Neural cell (in vitro differentiated cells): ENCODE data around the gene NACC2. TPM values are rescaled to one million over a fixed set of nuclear protein-coding genes. Genes with fewer than 3 reads are reported as not detected.

ENCODE experiments used
- H2AFZ ChIP-seq: fragments of 200-600, 300-800 bp; sonication (generic), shearing (Covaris generic); 2 replicates; pipeline ENCODE4 v1.6.0; 2014; ENCODE audit warnings: low read depth, mild to moderate bottlenecking, antibody characterized with exemption, low read length, moderate library complexity
- H3F3A ChIP-seq: fragments of 200-600 bp; shearing (Covaris generic); 2 replicates; pipeline ENCODE4 v1.6.1; 2016; ENCODE audit warnings: mild to moderate bottlenecking, moderate library complexity, mixed read lengths, antibody characterized with exemption, low read length; ENCODE audit not compliant: insufficient read depth, poor library complexity, severe bottlenecking
- H3K27ac ChIP-seq: fragments of 200-600, 300-800 bp; sonication (generic), shearing (Covaris generic); 2 replicates; pipeline ENCODE4 v1.5.1; 2014; ENCODE audit warnings: mild to moderate bottlenecking, low read length, moderate library complexity
- H3K27me3 ChIP-seq: fragments of 300-800, 200-600 bp; sonication (generic), shearing (Covaris generic); 2 replicates; pipeline ENCODE4 v1.6.0; 2014; ENCODE audit warnings: mild to moderate bottlenecking, low read depth, low read length, moderate library complexity; ENCODE audit not compliant: insufficient read depth
- H3K36me3 ChIP-seq: fragments of 300-800, 200-600 bp; sonication (generic), shearing (Covaris generic); 2 replicates; pipeline ENCODE4 v1.5.1; 2014; ENCODE audit warnings: mild to moderate bottlenecking, antibody characterized with exemption, low read length, moderate library complexity; ENCODE audit not compliant: insufficient read depth
- H3K4me2 ChIP-seq: fragments of 300-800, 200-600 bp; sonication (generic), shearing (Covaris generic); 2 replicates; pipeline ENCODE4 v1.6.0; 2014; ENCODE audit warnings: mild to moderate bottlenecking, low read length
- H3K4me3 ChIP-seq: fragments of 300-800, 200-600 bp; sonication (generic), shearing (Covaris generic); 2 replicates; pipeline ENCODE4 v1.5.1; 2014; ENCODE audit warnings: mild to moderate bottlenecking, low read length, moderate library complexity
- H3K79me2 ChIP-seq: fragments of 200-600 bp; shearing (Covaris generic); replicated peaks from 2 replicates; pipeline ENCODE4 v1.6.0; 2014; ENCODE audit warnings: mild to moderate bottlenecking, low read length, moderate library complexity; ENCODE audit not compliant: insufficient read depth
- H3K9ac ChIP-seq: fragments of 300-800, 200-600 bp; sonication (generic), shearing (Covaris generic); 2 replicates; pipeline ENCODE4 v1.6.1; 2016; ENCODE audit warnings: mild to moderate bottlenecking, low read length, mixed read lengths
- H3K9me2 ChIP-seq: fragments of 200-600 bp; shearing (Covaris generic); 2 replicates; pipeline ENCODE4 v1.6.1; 2016; ENCODE audit warnings: mild to moderate bottlenecking, low read length, mixed read lengths; ENCODE audit not compliant: insufficient read depth
- H3K9me3 ChIP-seq: fragments of 200-600, 300-800 bp; sonication (generic), shearing (Covaris generic); 2 replicates; pipeline ENCODE4 v1.6.1; 2016; ENCODE audit warnings: mild to moderate bottlenecking, mixed run types, low read length, moderate library complexity, mixed read lengths
- H4K20me1 ChIP-seq: fragments of 200-600 bp; shearing (Covaris generic); 2 replicates; pipeline ENCODE4 v1.6.1; 2016; ENCODE audit warnings: mild to moderate bottlenecking, mixed run types; ENCODE audit not compliant: insufficient read depth
- EP300 ChIP-seq: fragments of 450-650 bp; conservative IDR thresholded peaks from 2 replicates; pipeline ENCODE4 v1.6.1; 2014; ENCODE audit warnings: antibody characterized with exemption, mild to moderate bottlenecking, moderate library complexity; ENCODE audit not compliant: poor library complexity, severe bottlenecking
- EZH2 ChIP-seq: fragments of 200-600, 300-800 bp; shearing (Covaris generic), sonication (generic); IDR thresholded peaks from 2 replicates; pipeline ENCODE4 v1.6.1; 2014; ENCODE audit warnings: antibody characterized with exemption, low read length, borderline replicate concordance, mild to moderate bottlenecking; ENCODE audit not compliant: insufficient read depth, poor library complexity, severe bottlenecking
- MXI1 ChIP-seq: fragments of 450-650 bp; conservative IDR thresholded peaks from 2 replicates; pipeline ENCODE4 v1.6.1; 2014; ENCODE audit warnings: antibody characterized with exemption, mild to moderate bottlenecking; ENCODE audit not compliant: poor library complexity, severe bottlenecking
- POLR2AphosphoS5 ChIP-seq: IDR thresholded peaks from 2 replicates; pipeline ENCODE4 v1.6.1; 2012
- RAD21 ChIP-seq: fragments of 450-650 bp; conservative IDR thresholded peaks from 2 replicates; pipeline ENCODE4 v1.6.1; 2014; ENCODE audit warnings: antibody characterized with exemption, mild to moderate bottlenecking, moderate library complexity
- SMC3 ChIP-seq: fragments of 450-650 bp; conservative IDR thresholded peaks from 2 replicates; pipeline ENCODE4 v1.6.1; 2014; ENCODE audit warnings: antibody characterized with exemption, mild to moderate bottlenecking, moderate library complexity; ENCODE audit not compliant: poor library complexity
- TAF1 ChIP-seq: IDR thresholded peaks from 2 replicates; pipeline ENCODE4 v1.6.1; 2012; ENCODE audit warnings: low read depth
- polyA plus RNA-seq: library from polyadenylated mRNA; depleted of rRNA; stranded (reverse); fragments of >200 nt; gene quantifications from 2 replicates; pipeline ENCODE4 v1.2.3, GENCODE V29; 2014
- TF ChIP-seq, protein P1 (sequence below): IDR thresholded peaks from 2 replicates; pipeline ENCODE4 v1.6.1; 2012; ENCODE audit warnings: borderline replicate concordance
- TF ChIP-seq, protein P2 (sequence below): fragments of 450-650 bp; IDR thresholded peaks from 2 replicates; pipeline ENCODE4 v1.5.1; 2014; ENCODE audit warnings: antibody characterized with exemption, mild to moderate bottlenecking, moderate library complexity; ENCODE audit not compliant: poor library complexity, severe bottlenecking

NACC2 gene
- polyA plus RNA-seq, 1 donor from 2014 or later, result 1.7 TPM

DNA sequence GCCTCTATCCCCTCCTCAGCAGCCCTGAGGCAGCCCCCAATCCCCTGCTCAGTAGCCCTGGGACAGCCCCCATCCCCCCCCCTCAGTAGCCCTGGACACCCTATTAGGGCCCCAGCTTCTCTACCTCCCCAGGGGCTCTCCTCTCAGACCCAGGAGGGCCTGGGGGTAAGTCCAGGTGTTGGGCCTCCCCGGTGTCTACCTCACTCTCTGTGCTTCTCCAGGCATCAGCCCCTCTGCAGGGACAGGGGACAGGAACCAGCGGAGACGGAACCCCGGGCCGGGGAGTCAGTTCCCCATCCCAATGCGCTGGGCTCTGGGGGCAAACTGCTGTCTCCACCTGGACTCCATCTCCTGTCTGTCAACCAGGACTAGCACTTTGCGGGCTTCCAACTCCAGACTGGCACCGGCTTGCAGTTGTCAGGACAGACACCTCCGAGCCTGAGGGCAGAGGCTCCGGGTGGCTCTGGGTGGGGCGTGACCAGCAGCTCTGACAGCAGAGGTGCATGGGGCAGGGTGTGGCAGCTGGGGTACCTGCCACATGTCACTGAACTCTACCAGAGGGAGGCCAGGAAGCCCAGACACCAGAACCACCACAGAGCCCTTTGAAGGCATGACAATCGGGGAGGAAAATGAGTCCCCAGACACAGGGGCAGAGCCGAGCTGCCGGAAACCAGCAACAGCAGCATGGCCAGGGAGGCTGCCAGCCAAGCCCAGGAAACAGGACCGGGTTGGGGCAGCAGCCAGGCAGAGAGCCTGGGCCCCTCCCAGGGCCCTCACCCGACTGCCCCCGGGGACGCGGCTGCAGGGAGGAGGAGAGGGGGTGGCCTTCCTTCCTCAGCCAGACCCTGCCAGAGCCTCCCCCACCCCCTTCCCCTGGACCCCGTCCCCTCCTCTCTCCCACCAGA lies 116.2 kb downstream of the NACC2 start:
- H3K36me3 ChIP-seq, result no peaks in the 10 kb centered on the region
- no peaks in the 10 kb centered on the region for H3F3A ChIP-seq
- H3K79me2 ChIP-seq, result no peaks in the 10 kb centered on the region
- no peaks in the 10 kb centered on the region for H3K9me3 ChIP-seq
- no peak overlapping the region for H3K4me2 ChIP-seq
- H3K4me3 ChIP-seq, result no peak overlapping the region
- H3K27me3 ChIP-seq, result no peaks in the 10 kb centered on the region
- H3K27ac ChIP-seq, result no peak overlapping the region
- H2AFZ ChIP-seq, result no peak overlapping the region
- H3K9ac ChIP-seq, result no peak overlapping the region
- H3K9me2 ChIP-seq, result no peaks in the 10 kb centered on the region
- no peak for TF ChIP-seq EZH2
- TF ChIP-seq POLR2AphosphoS5, result no peak
- TF ChIP-seq, protein P1, sequence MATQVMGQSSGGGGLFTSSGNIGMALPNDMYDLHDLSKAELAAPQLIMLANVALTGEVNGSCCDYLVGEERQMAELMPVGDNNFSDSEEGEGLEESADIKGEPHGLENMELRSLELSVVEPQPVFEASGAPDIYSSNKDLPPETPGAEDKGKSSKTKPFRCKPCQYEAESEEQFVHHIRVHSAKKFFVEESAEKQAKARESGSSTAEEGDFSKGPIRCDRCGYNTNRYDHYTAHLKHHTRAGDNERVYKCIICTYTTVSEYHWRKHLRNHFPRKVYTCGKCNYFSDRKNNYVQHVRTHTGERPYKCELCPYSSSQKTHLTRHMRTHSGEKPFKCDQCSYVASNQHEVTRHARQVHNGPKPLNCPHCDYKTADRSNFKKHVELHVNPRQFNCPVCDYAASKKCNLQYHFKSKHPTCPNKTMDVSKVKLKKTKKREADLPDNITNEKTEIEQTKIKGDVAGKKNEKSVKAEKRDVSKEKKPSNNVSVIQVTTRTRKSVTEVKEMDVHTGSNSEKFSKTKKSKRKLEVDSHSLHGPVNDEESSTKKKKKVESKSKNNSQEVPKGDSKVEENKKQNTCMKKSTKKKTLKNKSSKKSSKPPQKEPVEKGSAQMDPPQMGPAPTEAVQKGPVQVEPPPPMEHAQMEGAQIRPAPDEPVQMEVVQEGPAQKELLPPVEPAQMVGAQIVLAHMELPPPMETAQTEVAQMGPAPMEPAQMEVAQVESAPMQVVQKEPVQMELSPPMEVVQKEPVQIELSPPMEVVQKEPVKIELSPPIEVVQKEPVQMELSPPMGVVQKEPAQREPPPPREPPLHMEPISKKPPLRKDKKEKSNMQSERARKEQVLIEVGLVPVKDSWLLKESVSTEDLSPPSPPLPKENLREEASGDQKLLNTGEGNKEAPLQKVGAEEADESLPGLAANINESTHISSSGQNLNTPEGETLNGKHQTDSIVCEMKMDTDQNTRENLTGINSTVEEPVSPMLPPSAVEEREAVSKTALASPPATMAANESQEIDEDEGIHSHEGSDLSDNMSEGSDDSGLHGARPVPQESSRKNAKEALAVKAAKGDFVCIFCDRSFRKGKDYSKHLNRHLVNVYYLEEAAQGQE, result no peak
- no peak for TF ChIP-seq RAD21
- no peak for TF ChIP-seq SMC3
- TF ChIP-seq EP300, result no peak
- TF ChIP-seq, protein P2, sequence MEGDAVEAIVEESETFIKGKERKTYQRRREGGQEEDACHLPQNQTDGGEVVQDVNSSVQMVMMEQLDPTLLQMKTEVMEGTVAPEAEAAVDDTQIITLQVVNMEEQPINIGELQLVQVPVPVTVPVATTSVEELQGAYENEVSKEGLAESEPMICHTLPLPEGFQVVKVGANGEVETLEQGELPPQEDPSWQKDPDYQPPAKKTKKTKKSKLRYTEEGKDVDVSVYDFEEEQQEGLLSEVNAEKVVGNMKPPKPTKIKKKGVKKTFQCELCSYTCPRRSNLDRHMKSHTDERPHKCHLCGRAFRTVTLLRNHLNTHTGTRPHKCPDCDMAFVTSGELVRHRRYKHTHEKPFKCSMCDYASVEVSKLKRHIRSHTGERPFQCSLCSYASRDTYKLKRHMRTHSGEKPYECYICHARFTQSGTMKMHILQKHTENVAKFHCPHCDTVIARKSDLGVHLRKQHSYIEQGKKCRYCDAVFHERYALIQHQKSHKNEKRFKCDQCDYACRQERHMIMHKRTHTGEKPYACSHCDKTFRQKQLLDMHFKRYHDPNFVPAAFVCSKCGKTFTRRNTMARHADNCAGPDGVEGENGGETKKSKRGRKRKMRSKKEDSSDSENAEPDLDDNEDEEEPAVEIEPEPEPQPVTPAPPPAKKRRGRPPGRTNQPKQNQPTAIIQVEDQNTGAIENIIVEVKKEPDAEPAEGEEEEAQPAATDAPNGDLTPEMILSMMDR, result no peak
- TF ChIP-seq MXI1, result no peak
- no peak for TF ChIP-seq TAF1
- H4K20me1 ChIP-seq, result no peaks in the 10 kb centered on the region

DNA sequence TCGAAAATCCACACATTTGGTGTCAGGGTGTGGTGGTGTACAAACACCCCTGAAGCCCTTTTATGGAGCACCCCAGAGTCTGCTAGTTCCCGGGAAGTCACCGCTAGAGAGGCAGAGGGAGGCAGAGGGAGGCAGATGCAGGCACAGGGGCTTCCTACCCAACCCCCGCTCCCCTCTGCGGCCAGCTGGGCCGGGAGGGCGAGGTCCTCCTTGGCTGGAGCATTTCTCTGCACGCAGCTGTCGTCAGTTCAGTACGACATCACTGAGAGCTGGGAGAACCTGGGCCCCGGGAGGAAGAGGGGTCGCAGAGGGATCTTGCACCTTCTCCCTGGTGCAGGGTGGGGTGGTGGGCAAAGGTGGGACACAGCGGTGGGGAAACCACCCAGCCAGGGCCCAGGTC lies 118.1 kb downstream of the NACC2 start:
- H3K4me2 ChIP-seq, result no peak overlapping the region

More for the DNA sequence above, 118.1 kb downstream of the NACC2 start:
- Histone ChIP-seq H3K9me2 (no peaks in the 10 kb centered on the region), H3K79me2 (no peaks in the 10 kb centered on the region), H3F3A (no peaks in the 10 kb centered on the region), H3K36me3 (no peaks in the 10 kb centered on the region), H3K9ac (no peak overlapping the region), H2AFZ (no peak overlapping the region), H3K27me3 (no peaks in the 10 kb centered on the region), H3K27ac (no peak overlapping the region), H3K4me3 (no peak overlapping the region), H4K20me1 (no peaks in the 10 kb centered on the region), H3K9me3 (no peaks in the 10 kb centered on the region)
- no peak for TF ChIP-seq POLR2AphosphoS5
- TF ChIP-seq EZH2, result no peak
- TF ChIP-seq MXI1, result no peak
- TF ChIP-seq TAF1, result no peak
- TF ChIP-seq, protein P1, result no peak
- no peak for TF ChIP-seq EP300
- TF ChIP-seq, protein P2, result no peak
- no peak for TF ChIP-seq RAD21
- TF ChIP-seq SMC3, result no peak
